ENCODE results near the gene CDH4. TPM values are rescaled to one million over a fixed set of nuclear protein-coding genes. Genes with fewer than 3 reads are reported as not detected.

Gene CDH4
- total and polyA plus RNA-seq, 2 of the 4 experiments (the other 2 are of a cell fraction), result 1.6 to 3.5 TPM

- DNase-seq (no peak), ATAC-seq (ENCODE audit: low read depth) (no peak)
- Histone ChIP-seq H3K9me1 (ENCODE audit: insufficient read depth, low read length) (no peaks in the 10 kb centered on the region), H3K4ac (ENCODE audit: low read depth, low read length) (no peak overlapping the region), H3K27me3 (ENCODE audit: control insufficient read depth, insufficient read depth, low read length) (no peaks in the 10 kb centered on the region), H2AFZ (replicated peaks; ENCODE audit: low read length, poor library complexity) (no peak overlapping the region), H4K8ac (ENCODE audit: low read depth in 2 of 2, low read length in 2 of 2) (no peak overlapping the region), H3K4me1 (ENCODE audit: control insufficient read depth, insufficient read depth, low read length) (no peaks in the 10 kb centered on the region), H2BK15ac (ENCODE audit: low read depth, low read length) (no peak overlapping the region), H3K56ac (ENCODE audit: extremely low read depth, insufficient read depth, low read length) (no peak overlapping the region), H3K36me3 (ENCODE audit: control insufficient read depth, insufficient read depth, low read length) (no peaks in the 10 kb centered on the region), H3K4me3 (ENCODE audit: insufficient read depth, low read depth, low read length) (no peak overlapping the region), H4K20me1 (ENCODE audit: insufficient read depth, low read length) (no peaks in the 10 kb centered on the region), H3K23ac (ENCODE audit: low read depth, low read length) (no peak overlapping the region), H3K27ac (ENCODE audit: insufficient read depth, low read length) (no peak overlapping the region), H2BK120ac (ENCODE audit: low read depth, low read length) (no peak overlapping the region), H3K9me3 (ENCODE audit: control insufficient read depth, insufficient read depth, low read length) (no peaks in the 10 kb centered on the region; the same call in 1 of the 2 replicates), H3K18ac (ENCODE audit: low read depth, low read length) (no peak overlapping the region), H4K5ac (ENCODE audit: low read depth, low read length) (no peak overlapping the region), H2BK20ac (ENCODE audit: low read depth, low read length) (no peak overlapping the region), H3K14ac (replicated peaks; ENCODE audit: low read depth, low read length) (no peak overlapping the region), H4K91ac (ENCODE audit: insufficient read depth, low read depth, low read length) (no peak overlapping the region), H2BK5ac (ENCODE audit: low read depth, low read length, poor library complexity, severe bottlenecking) (no peak overlapping the region), H3K4me2 (ENCODE audit: low read depth, low read length) (no peak overlapping the region), H3K9ac (ENCODE audit: low read depth, low read length) (no peak overlapping the region), H2AK9ac (replicated peaks; ENCODE audit: low read depth, low read length, poor library complexity) (no peak overlapping the region), H2AK5ac (ENCODE audit: low read depth, low read length) (no peak overlapping the region), H3K79me1 (ENCODE audit: low read depth in 1 of 2, low read length in 2 of 2) (no peaks in the 10 kb centered on the region)
- dilution Hi-C loops (cut with HindIII; ENCODE audit: low sequenced_read_pairs, unreplicated experiment), result no loop called here
- in situ Hi-C loops (cut with MboI; ENCODE audit: low sequenced_read_pairs), result no loop called here
- intact Hi-C loops (cut with micrococcal nuclease), result no loop called here
- no TSS peak for BruUV-seq (replicated peaks)
- no peak for TF ChIP-seq CEBPB (IDR thresholded peaks at IDR 0.05; ENCODE audit: low read depth, low read length)
- no peak for TF ChIP-seq RAD21 (IDR thresholded peaks at IDR 0.05; ENCODE audit: low read length)
- TF ChIP-seq RCOR1 (IDR thresholded peaks at IDR 0.05; ENCODE audit: insufficient replicate concordance, low read length), result no peak
- no peak for TF ChIP-seq FOS (IDR thresholded peaks at IDR 0.05; ENCODE audit: low read depth, low read length)
- no peak for TF ChIP-seq BHLHE40 (IDR thresholded peaks at IDR 0.05; ENCODE audit: low read depth, low read length)
- no peak for TF ChIP-seq MAZ (IDR thresholded peaks at IDR 0.05; ENCODE audit: borderline replicate concordance, low read depth, low read length)
- TF ChIP-seq, protein P1, sequence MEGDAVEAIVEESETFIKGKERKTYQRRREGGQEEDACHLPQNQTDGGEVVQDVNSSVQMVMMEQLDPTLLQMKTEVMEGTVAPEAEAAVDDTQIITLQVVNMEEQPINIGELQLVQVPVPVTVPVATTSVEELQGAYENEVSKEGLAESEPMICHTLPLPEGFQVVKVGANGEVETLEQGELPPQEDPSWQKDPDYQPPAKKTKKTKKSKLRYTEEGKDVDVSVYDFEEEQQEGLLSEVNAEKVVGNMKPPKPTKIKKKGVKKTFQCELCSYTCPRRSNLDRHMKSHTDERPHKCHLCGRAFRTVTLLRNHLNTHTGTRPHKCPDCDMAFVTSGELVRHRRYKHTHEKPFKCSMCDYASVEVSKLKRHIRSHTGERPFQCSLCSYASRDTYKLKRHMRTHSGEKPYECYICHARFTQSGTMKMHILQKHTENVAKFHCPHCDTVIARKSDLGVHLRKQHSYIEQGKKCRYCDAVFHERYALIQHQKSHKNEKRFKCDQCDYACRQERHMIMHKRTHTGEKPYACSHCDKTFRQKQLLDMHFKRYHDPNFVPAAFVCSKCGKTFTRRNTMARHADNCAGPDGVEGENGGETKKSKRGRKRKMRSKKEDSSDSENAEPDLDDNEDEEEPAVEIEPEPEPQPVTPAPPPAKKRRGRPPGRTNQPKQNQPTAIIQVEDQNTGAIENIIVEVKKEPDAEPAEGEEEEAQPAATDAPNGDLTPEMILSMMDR (conservative IDR thresholded peaks at IDR 0.05; ENCODE audit: low read depth, low read length), result no peak
- no peak for TF ChIP-seq CHD1 (IDR thresholded peaks at IDR 0.05; ENCODE audit: low read depth, low read length)
- CTCF ChIA-PET, result no interaction called here
- POLR2A ChIA-PET (ENCODE audit: unreplicated experiment), result no interaction called here
- 85% methylated on average over 6 of the region's 17 CpGs; no CpG with 5 or more reads in 1 of the 2 experiments for WGBS, 2 experiments (ENCODE audit: extremely low coverage in 2 of 2, insufficient read length in 1 of 2)
These were observed 577.5 kb downstream of the CDH4 start for GRCh38 chr20:61829526-61829925.

Data from IMR-90 (cell line).